Bone marrow (tissue), 2 donors: ENCODE data around the gene CFB.

Source experiments
- DNase-seq, 2 donors: peaks; one replicate each; lab custom pipeline; 2025; lab: John Stamatoyannopoulos, UW

CFB gene

GRCh38 chr6:31948753-31949413 is 3.0 kb downstream of the CFB start:
- DNase-seq = no peak

- DNase-seq = no peak
Measured at GRCh38 chr6:31949926-31950548, 4.1 kb downstream of the CFB start.

GRCh38 chr6:31952140-31952805 is 6.4 kb downstream of the CFB start:
- peak in 1 of 2 donors; percentile 12 for DNase-seq

GRCh38 chr6:31952890-31953289 is 7.0 kb downstream of the CFB start:
- no peak for DNase-seq

GRCh38 chr6:31954511-31954910 is 8.6 kb downstream of the CFB start:
- DNase-seq = no peak

- DNase-seq = no peak
Measured at GRCh38 chr6:31956796-31957195, 10.9 kb downstream of the CFB start.

- DNase-seq = no peak
Measured at GRCh38 chr6:31958412-31958740, 12.5 kb downstream of the CFB start.

GRCh38 chr6:31958741-31959739 is 13.1 kb downstream of the CFB start, which contains the start of the genes NELFE and SKIC2:
Gene NELFE, minus strand, starts transcription at chr6:31958971. Its CDS starts 525 bp downstream, at chr6:31958446.
Gene SKIC2, plus strand, starts transcription at chr6:31959175. Its CDS starts 18 bp downstream, at chr6:31959193.
- peak; percentile 91 to 97 for DNase-seq

GRCh38 chr6:31961616-31962015 is 15.7 kb downstream of the CFB start:
- no peak for DNase-seq

GRCh38 chr6:31963921-31964320 is 18.0 kb downstream of the CFB start:
- no peak for DNase-seq

- DNase-seq = no peak
Measured at GRCh38 chr6:31965700-31966099, 19.8 kb downstream of the CFB start.

- DNase-seq = no peak
Measured at GRCh38 chr6:31966506-31966905, 20.6 kb downstream of the CFB start.

GRCh38 chr6:31966997-31967925 is 21.4 kb downstream of the CFB start:
- DNase-seq = no peak

- DNase-seq = no peak
Measured at GRCh38 chr6:31967926-31968320, 22.0 kb downstream of the CFB start.

GRCh38 chr6:31968326-31968725 is 22.4 kb downstream of the CFB start:
- no peak for DNase-seq

- no peak for DNase-seq
Measured at GRCh38 chr6:31968791-31969711, 23.2 kb downstream of the CFB start.

GRCh38 chr6:31969712-31970603 is 24.1 kb downstream of the CFB start:
- no peak for DNase-seq

GRCh38 chr6:31970604-31971271 is 24.8 kb downstream of the CFB start:
- DNase-seq = no peak
